ENCODE measurements around the gene CCDC27. TPM values are rescaled to one million over a fixed set of nuclear protein-coding genes. Genes with fewer than 3 reads are reported as not detected.

The CCDC27 gene
- total RNA-seq, 4 donors from 2014 or later = 0.13 TPM; not detected in 3

GRCh38 chr1:3734602-3735001 is 17.6 kb upstream of the CCDC27 start:
- no peak overlapping the region for H3K27ac ChIP-seq
- intact Hi-C loops (cut with DNase I) = no loop called here
- no peaks in the 10 kb centered on the region for H3K9me3 ChIP-seq
- 93 to 94% methylated on average over 16 of the region's 16 CpGs for WGBS, 2 donors
- H3K4me3 ChIP-seq (replicated peaks in 1 of 3) = no peak overlapping the region
- peaks cover 7 to 11% of the 10 kb centered on the region in 2 donors for H3K36me3 ChIP-seq
- DNase-seq = no peak
- TF ChIP-seq POLR2A (IDR thresholded peaks at IDR 0.05) = no peak
- TF ChIP-seq CTCF (IDR thresholded peaks at IDR 0.05) = no peak
- H3K4me1 ChIP-seq = peaks cover 18 to 38% of the 10 kb centered on the region in 2 donors
- H3K27me3 ChIP-seq = no peaks in the 10 kb centered on the region

GRCh38 chr1:3735027-3735681 is 17.1 kb upstream of the CCDC27 start:
- Histone ChIP-seq H3K4me1 (peaks cover 18 to 36% of the 10 kb centered on the region in 2 donors), H3K4me3 (replicated peaks in 1 of 3) (no peak overlapping the region), H3K9me3 (no peaks in the 10 kb centered on the region), H3K27ac (peak overlapping the region in 2 of 3 donors; percentile 87 to 93), H3K27me3 (no peaks in the 10 kb centered on the region), H3K36me3 (peaks cover 7 to 14% of the 10 kb centered on the region in 2 donors)
- DNase-seq = no peak
- WGBS, 2 donors = 79 to 80% methylated on average over 10 to 11 of the region's 12 CpGs
- TF ChIP-seq CTCF (IDR thresholded peaks at IDR 0.05) (no peak), POLR2A (IDR thresholded peaks at IDR 0.05) (no peak)
- intact Hi-C loops (cut with DNase I) = no loop called here

GRCh38 chr1:3735688-3736087 is 16.6 kb upstream of the CCDC27 start:
- DNase-seq = peak; percentile 35 to 45
- Histone ChIP-seq H3K9me3 (no peaks in the 10 kb centered on the region), H3K36me3 (peaks cover 7 to 14% of the 10 kb centered on the region in 2 donors), H3K27me3 (no peaks in the 10 kb centered on the region), H3K27ac (peak overlapping the region; percentile 80 to 93 (median 87)), H3K4me3 (replicated peaks in 1 of 3) (no peak overlapping the region), H3K4me1 (peaks cover 18 to 31% of the 10 kb centered on the region in 2 donors)
- intact Hi-C loops (cut with DNase I) = no loop called here
- WGBS, 2 donors = 60 to 64% methylated on average over 10 to 13 of the region's 13 CpGs
- TF ChIP-seq POLR2A (IDR thresholded peaks at IDR 0.05) (no peak), CTCF (IDR thresholded peaks at IDR 0.05) (no peak)

- Histone ChIP-seq H3K36me3 (peaks cover 8 to 14% of the 10 kb centered on the region in 2 donors), H3K27ac (peak overlapping the region; percentile 80 to 93 (median 87)), H3K9me3 (no peaks in the 10 kb centered on the region), H3K27me3 (no peaks in the 10 kb centered on the region), H3K4me3 (replicated peaks in 1 of 3) (no peak overlapping the region), H3K4me1 (peaks cover 18 to 30% of the 10 kb centered on the region in 2 donors)
- no peak for TF ChIP-seq POLR2A (IDR thresholded peaks at IDR 0.05)
- no peak for TF ChIP-seq CTCF (IDR thresholded peaks at IDR 0.05)
- intact Hi-C loops (cut with DNase I) = no loop called here
- DNase-seq = peak; percentile 73 to 75
- WGBS, 2 donors = 31 to 41% methylated on average over 10 to 13 of the region's 13 CpGs
These were observed 16.1 kb upstream of the CCDC27 start for GRCh38 chr1:3736131-3736561.

- H3K4me1 ChIP-seq = peaks cover 18 to 27% of the 10 kb centered on the region in 2 donors
- H3K36me3 ChIP-seq = peaks cover 13 to 16% of the 10 kb centered on the region in 2 donors
- no peaks in the 10 kb centered on the region for H3K9me3 ChIP-seq
- no peak overlapping the region for H3K4me3 ChIP-seq (replicated peaks in 1 of 3)
- intact Hi-C loops (cut with DNase I) = no loop called here
- peak overlapping the region; percentile 80 to 93 (median 87) for H3K27ac ChIP-seq
- H3K27me3 ChIP-seq = no peaks in the 10 kb centered on the region
- peak; percentile 56 to 58 for DNase-seq
- WGBS, 2 donors = 49 to 51% methylated on average over 14 of the region's 14 CpGs
- TF ChIP-seq CTCF (IDR thresholded peaks at IDR 0.05) (no peak), POLR2A (IDR thresholded peaks at IDR 0.05) (no peak)
These were observed 15.5 kb upstream of the CCDC27 start for GRCh38 chr1:3736708-3737107.
